Stimulated activated CD8-positive, alpha-beta memory T cell treated with anti-CD3 and anti-CD28 coated beads, Interleukin-4, amount 100 ng/mL, for 24 hours (primary cell): ENCODE data around the gene LOXHD1.

Experiments
- DNase-seq: peaks from one replicate; pipeline ENCODE4 v3.0.0-alpha.2; 2020; ENCODE audit warnings: low read depth

Gene LOXHD1

DNA sequence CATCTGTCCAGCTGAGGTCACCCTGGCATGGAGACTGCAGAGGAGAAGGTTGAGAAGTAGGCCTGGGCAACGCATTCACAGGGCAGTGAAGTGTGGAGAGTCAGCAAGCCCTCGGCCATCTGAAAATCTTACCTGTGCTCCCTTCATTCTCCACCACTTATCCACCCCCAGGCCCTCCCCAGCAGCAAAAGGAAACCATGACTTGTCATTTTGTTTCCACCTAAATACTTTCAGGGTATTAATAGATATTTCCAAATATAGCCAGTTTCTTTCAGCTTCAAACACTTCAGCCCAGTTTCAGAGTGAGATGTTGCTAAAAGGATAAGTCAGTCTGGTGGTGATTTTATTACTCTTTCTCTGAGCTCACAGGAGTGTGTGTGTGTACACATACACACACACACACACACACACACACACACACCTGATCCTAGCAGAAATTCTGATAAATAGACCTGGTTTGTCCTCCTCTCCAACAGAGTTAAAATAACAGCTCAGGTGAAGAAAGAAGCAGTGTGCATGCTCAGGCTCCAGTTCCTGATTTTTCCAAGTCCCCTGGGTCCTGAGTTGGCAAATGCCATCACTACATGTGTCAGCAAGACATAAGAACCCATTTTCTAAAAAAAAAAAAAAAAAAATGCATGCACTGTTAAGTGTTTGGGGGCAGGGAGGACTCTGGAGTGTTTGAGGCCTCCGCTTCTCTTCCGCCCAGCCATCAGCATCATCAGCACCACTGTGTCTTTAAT, 82.8 kb downstream of the LOXHD1 start:
- no peak for DNase-seq

DNA sequence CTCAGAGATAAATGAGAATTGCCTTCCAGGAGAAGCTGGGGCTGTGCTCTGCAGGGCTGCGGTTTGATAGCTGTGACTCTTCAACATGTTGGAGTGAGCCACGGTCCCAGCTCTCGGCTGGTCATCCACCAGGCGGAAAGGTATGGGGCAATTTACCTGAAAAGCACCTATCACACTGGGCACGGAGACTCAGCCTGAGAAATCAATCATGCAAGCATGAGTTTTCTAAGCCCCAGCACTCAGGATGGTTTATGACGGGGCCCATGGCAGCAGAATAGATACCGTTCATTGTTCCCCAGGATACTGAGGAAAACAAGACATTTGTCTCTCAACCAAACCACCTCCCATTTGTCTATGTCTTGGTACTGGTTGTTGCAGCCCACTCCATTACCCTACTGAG, 83.9 kb downstream of the LOXHD1 start:
- no peak for DNase-seq

DNA sequence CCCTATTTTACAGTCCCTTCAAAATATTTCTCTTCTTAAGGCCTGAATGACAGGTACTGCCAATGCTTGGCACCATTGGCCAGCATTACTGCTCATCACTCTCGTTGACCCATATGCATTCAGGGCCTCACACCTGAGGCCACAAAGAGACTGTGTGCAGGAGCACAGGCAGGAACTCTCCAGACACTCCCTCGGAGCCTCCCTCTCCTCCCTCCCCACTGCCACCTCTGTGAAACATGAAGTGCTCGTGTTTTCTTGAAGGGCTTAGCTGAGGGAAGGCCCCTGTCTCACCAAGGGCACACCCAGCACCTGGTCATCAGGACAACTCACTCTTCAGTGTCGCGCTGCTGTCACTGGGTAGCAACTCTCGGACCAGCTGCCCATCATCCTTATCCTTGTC, 85.3 kb downstream of the LOXHD1 start:
- DNase-seq, result no peak

DNA sequence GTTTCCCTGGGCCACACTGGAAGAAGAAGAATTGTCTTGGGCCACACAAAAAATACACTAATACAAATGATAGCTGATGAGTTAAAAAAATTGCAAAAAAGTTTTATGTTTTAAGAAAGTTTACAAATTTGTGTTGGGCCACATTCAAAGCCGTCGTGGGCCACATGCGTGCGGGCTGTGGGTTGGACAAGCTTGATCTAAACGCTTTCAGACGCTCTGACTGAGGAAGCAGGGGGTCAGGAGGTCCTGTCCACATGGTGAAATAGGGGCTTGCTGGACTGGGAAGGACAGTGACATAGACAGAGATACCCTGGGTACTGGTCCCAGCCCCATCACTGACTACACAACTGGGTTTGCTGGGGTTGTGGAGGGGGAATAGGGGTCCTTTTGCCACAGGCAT, 86.4 kb downstream of the LOXHD1 start:
- DNase-seq, result no peak

DNA sequence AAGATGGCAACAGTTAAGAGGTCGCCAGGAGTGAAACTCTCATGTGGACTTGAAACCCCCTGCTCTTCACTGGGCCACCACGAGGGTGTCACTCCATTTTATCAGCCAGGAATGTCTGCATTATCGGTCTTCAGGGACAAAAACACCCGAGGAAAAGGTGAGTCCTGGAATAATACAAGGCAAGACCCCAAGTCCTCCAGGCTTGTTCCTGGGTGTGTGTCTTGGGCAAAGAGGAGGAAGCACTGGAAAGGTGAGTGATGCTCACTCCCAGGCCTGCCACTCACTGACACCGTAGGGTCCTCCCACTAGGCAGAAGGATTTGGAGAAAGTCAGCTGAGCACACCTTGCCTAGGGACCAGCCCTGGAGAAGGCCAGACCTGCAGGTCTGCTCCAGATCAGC, 86.9 kb downstream of the LOXHD1 start:
- no peak for DNase-seq

DNA sequence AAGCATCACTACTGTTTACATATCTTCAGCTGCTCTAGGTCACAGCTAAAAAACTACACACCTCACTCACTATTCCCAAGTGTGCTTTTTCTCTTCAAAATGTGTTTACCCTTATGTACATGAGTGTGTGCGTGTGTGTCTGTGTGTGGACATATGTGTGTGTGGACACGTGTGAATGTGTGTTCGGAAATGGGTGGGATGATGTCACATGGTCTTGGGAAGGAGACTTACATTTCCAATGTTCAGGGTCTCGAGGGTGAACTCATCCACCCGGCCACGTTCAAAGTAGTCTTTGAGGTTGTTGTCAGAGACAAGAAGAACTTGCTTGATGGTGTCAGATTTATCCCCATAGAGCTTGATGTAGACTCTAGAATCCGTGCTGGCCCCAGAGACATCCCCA, 87.8 kb downstream of the LOXHD1 start:
- no peak for DNase-seq

DNA sequence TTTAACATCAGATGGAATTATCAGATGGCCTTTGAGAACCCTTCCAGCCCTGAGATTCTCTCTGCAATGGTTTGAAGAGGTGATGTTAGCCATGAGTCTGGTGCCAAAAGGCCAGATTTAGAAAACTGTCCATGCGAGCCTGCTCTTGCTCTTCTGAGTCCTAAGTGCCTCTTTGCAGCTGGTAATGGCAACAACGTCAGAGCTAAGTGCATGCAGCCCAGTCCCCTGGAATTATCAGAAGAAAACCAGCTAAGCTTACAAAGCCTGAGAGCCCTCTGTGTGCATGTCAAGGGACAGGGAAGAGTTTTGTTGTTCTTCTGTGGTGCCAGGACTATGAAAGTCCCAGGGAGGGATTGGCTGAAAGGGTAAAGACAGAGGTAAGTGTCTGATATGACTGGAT, 89.8 kb downstream of the LOXHD1 start:
- DNase-seq, result no peak

DNA sequence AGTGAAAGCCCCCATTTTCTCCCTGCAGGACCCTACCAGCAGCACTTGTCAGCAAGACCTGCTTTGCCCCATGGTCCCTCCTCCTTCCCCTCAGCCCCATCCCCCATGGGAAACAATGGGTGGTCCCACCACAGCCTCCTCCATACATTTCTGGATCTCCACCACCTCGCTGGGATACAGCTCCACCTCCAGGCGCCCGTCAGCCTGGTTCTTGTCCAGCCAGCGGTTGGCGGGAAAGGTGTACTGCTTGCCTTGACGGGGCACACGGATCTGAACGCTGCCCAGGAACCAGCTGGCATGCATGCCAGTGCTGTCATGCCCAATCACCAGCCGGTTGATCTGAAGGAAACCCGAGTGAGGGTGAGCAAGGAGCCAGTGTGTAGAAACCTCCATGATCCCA, 90.9 kb downstream of the LOXHD1 start:
- no peak for DNase-seq

DNA sequence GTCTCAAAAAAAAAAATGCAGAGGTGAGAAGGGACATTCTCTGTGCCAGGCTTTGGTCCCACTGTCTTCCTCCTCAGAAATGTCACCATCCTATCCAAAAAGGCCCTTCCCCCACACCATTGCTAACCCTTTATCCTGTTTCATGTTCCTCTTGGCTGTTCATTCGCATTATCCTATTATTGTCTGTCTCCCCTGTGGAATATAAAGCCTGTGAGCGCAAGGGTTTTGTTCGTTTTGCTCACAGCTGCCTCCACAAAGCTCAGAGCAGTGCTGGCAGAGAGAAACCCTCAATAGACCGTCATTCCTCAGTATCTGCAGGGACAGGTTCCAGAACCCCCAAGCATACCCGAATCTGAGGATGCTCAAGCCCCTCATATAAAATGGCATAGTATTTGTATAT, 91.8 kb downstream of the LOXHD1 start:
- no peak for DNase-seq

DNA sequence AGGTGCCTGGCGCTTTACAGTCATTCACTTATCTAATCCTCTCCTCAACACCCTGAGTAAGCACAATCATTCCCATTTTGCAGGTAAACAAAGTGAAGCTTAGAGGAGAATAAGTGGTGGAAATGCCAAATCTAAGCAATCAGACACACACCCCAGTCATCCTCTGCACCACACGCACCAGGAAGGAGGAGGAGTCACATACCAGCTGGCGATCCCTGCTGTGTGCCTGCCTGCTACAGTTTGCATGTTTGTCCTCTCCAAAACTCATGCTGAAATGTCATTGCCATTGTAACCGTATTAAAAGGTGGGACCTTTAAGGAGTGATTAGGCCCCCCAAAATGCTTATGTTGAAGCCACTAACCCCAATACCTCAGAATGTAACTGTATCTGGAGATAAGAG, 93.7 kb downstream of the LOXHD1 start:
- DNase-seq, result no peak

DNA sequence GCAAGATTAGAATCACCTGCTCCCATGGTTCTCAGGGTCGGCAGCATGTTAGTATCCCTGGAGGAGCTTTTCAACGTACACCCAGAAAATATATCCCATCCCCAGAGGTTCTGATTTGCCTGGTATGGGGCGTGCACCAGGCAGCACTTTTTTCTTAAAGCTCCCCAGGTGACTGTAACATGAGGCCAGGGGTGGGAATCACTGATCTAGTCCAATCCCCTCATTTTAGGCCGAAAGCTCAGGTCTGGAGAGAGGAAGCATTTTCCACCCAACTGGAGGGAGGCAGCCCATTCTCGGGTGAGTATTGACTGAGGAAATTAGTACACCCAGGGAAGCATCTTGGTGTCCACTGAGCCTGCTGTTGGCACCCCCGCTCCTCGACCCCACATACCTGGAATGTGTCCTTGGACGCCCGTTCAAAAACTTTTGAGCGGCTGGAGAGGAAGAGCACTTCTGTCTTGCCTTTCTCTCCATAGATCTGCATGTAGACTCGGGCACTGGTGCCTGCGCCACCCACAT, 94.3 kb downstream of the LOXHD1 start:
- DNase-seq, result no peak

DNA sequence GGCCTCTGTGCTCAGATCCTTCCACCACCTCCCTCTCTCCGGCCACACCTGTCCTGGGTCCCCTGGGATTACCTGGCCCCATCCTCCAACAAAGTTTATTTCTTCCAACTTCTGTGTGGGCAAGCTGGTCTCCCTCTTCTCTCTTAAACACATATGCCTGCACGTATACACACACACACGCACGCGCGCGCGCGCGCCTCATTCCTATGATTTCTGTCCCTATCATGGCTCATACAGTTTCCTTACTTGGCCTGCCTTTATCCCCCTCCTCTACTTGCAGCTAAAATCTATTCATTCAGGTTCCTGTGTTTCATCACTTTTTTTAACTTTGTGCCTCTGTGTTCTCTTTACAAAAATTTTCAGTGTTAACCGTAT, 96.4 kb downstream of the LOXHD1 start:
- DNase-seq, result no peak

DNA sequence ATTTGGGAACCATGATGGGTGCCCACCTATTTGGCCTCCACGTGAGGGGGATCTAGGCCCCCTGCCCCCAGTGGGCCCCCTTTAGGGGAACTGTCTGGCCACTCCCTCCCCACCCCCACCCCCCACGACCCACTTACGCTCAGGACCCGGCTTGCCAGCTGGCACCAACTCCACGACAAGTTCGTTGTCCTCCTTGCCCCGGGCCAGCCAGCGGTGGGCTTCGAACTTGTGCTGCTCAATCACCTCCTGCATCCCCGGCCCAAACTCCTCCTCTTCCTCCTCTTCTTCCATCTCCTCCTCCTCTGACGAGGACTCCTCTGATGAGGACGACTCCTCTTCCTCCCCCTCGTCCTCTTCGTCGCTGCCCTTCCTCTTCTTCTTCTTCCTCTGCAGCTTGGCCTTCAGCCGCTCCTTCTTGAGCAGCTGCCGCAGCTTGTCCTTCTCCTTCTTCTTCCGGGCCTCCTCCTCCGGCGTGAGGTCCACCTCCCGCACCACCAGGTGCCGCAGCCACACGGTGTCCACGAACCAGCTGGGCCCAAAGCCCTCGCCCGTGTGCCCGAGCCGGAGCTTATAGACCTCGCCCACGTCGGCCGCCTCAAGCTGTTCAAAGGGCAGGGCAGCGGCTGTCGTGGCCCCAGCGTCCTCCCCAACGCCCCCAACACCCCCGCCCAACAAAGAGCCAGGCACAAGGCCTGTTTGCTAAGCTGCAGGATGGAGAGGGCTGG, 96.9 kb downstream of the LOXHD1 start:
- no peak for DNase-seq

DNA sequence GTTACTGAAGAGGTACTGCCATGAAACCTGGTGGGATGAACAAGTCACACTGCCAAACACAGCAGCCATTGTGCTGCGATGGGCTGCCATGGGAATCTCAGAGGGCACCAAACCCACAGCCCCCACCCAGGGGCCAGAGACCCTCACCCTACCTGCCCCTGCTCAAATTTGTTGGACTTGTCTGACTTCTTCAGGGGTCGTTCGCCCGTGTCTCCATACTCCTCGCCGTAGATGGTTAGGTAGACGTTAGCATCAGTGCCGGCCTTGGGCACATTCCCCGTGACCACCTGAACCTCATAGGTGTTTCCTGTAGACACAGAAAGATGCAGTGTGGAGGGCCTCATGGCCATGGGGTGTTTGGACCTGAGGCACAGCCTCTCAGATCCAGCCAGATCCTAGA, 97.7 kb downstream of the LOXHD1 start:
- no peak for DNase-seq

DNA sequence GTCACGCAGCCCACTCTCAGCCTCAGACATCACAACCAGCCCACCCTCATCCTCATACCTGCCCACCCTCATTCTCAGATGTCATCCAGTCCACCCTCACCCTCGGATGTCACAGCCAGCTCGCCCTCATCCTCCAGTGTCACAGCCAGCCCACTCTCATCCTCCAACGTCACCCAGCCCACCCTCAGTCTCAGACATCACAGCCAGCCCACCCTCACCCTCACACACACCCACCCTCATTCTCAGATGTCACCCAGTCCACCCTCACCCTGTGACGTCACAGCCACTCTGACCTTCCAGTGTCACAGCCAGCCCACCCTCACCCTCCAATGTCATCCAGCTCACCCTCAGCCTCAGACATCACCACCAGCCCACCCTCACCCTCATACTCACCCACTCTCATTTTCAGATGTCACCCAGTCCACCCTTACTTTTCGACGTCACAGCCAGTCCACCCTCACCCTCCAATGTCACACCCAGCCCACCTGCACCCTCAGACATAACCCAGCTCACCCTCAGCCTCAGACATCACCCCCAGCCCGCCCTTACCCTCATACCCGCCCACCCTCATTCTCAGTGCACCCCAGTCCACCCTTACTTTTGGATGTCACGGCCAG, 100.3 kb downstream of the LOXHD1 start:
- DNase-seq, result no peak

DNA sequence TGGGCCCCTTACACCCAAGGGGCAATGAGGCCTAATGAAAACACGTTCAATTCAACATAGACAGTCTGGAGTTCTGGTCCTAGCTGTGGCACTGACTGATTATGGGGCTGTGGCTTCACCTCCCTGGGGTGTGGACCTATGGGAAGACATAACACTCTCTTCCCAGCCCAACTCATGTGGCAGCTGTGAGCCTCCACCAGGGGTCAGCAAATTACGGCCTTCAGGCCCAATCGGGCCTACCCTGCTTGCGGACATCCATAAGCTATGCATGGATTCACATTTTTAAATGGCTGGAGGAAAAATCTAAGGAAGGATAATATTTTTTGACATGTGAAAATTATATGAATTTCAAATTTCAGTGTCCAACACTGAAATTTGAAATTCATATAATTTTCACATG, 101.3 kb downstream of the LOXHD1 start:
- no peak for DNase-seq

DNA sequence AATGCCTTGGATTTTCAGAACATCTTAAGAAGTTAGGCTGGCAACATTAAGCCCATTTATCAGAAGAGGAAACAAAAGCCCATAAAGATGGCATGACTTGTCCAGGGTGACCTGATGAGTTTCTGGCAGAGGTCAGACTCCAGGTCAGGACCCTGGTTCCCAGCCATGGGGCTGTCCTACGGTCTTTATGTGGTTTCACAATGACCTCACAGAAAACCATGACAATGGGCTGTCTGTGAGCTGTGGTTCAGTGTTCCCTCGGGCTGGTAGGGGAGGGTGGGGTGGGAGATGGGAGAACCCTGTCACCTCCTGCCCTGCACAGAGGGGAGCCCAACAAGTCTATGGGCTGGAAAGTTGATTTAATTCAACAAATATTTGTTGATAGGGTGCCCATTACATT, 101.8 kb downstream of the LOXHD1 start:
- no peak for DNase-seq

DNA sequence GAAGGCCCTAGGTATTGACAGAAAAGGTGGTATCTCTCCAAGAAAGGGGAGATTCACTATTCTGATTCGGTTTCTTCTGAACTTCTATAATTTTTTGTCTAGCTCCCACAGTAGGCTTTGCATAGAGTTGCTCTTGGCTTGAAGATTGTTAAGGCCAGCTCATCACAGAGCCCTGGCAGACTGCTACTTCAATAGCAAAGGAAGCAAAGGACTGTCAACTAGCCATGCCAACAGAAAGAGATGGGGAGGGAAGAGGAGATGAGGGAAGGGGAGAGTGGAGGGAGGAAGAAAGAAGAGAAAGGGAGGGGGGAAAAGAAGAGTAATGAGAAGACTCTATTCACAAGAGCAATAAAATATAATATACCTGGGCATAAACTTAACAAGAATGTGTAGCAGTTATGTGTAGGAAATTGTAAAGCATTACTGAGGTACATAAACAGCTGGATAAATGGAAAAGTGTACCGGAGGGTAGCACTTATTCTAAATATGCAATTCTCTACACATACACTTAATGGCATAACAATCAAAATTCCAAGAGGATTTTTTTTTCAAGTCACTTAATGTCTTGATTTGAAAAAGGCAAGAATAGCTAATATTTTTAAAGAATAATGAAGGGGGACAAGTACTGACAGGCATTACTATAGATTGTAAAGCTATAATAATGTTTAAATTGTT, 102.5 kb downstream of the LOXHD1 start:
- no peak for DNase-seq

DNA sequence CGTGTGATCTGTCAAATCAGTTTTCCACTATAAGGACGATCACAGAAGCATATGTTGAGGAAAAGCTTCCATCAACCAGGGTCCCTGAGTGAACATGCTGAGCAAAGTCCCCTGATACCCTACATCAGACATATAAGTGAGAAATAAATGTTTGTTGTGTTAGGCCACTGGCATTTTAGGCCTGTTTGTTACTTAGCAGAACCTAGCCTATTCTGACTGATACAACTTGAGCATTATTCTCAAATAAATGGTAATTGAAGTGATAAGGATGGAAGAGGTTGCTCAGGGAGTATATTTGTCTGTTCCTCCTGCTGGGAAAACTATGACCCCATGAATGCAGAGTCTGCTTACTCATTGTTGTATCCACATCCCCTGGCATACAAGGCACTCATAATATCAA, 106.4 kb downstream of the LOXHD1 start:
- no peak for DNase-seq

DNA sequence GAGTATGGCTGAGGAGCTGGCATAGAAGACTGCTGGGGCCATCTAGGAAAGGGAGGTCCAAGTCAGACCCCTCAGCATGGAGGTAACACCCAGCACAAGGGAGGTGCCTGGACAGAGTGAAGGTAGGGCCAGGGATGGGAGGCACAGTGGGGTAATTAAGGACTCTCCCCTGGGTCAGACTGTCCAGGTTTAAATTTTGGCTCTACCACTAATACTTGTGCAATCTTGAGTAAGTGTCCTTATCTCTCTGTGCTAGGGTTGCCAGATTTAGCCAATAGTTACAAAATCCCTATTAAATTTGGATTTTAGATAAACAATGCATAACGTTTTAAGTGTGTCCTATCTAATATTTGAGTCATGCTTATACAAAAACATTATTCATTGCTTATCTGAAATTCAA, 109.5 kb downstream of the LOXHD1 start:
- DNase-seq, result no peak

DNA sequence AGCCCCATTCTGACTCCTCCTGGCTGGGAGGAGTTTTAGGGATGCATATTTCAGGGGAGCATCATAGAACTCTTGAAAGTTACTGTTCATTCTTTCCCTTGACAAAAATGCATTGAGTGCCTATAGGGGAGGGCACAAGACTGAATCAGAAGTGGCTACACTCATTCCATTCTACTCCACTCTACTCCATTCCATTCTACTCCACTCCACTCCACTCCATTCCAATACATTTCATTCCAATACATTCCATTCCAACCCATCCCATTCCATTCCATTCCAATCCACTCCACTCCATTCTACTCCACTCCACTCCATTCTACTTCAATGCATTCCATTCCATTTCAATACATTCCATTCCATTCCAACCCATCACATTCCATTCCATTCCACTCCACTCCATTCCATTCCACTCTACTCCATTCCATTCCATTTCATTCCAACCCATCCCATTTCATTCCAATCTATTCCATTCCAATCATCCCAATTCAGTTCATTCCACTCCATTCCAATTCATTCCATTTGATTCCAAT, 110.8 kb downstream of the LOXHD1 start:
- DNase-seq, result no peak

DNA sequence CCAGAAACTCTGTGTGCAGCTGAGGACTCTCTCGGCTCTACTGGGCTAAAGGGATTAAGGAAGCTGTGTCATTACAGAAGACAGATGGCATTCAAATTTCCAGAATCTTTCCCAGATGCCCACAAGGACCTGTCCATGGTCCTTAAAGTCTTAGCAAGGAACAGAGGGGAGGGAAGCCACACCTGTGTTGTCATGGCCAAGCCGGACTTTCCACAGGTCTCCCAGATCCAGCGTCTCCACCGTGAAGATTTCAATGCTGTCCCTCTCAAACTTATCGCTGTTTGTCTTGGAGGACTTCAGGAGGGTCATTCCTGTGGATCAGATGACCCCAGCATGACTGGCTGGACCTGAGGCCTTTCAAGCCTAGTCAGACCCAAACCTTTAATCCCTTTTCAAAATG, 114.5 kb downstream of the LOXHD1 start:
- DNase-seq, result no peak
